ENCODE measurements around the gene OOSP3. TPM values are rescaled to one million over a fixed set of nuclear protein-coding genes. Genes with fewer than 3 reads are reported as not detected.

OOSP3 gene
- total and polyA plus RNA-seq, 2 donors (not counting 1 experiment from before 2014, with no cell fraction given): not detected

DNA sequence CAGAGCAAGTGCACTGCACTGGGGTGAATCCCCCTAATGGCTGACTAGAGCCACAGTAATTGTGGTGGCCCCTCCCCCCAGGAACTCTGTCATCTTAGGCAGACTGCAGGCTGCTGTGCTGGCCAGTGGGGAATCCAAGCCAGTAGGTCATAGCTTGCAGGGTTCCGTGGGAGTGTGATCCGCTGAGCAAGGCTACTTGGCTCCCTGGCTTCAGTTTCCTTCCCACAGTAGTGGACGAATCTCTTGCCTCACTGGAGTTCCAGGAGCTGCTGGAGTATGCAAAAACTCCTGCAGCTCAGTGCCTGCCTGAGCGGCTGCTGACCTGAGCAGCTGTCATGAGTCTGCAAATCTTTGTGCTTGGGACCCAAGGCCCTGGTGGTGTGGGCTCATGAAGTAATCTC lies 13.2 kb downstream of the OOSP3 start:
- CTCF ChIA-PET: no interaction called here
- Mint-ChIP-seq H3K4me1 (no peaks in the 10 kb centered on the region), H3K27ac (no peak overlapping the region), H3K9me3 (ENCODE audit: insufficient read depth) (peaks cover 22% of the 10 kb centered on the region), H3K4me3 (no peak overlapping the region), H3K27me3 (peaks cover 22% of the 10 kb centered on the region)
- DNase-seq (no peak), ATAC-seq (ENCODE audit: low read depth) (no peak)
- WGBS (ENCODE audit: insufficient coverage): 55% methylated on average over 4 of the region's 4 CpGs
- Histone ChIP-seq H3K4me3 (ENCODE audit: control extremely low read depth in 1 of 5, extremely low read depth in 1 of 5, insufficient read depth in 1 of 5, low read depth in 2 of 5, low read length in 4 of 5) (no peak overlapping the region), H3K4me1 (ENCODE audit: control insufficient read depth in 2 of 2, insufficient read depth in 2 of 2, low read length in 2 of 2) (no peaks in the 10 kb centered on the region), H3K27me3 (replicated peaks in 1 of 4; ENCODE audit: control extremely low read depth in 1 of 4, control insufficient read depth in 3 of 4, insufficient read depth in 4 of 4, low read length in 3 of 4) (peaks cover 0 to 3% (median 0%) of the 10 kb centered on the region in 4 experiments), H3K9ac (ENCODE audit: low read length) (no peak overlapping the region), H4K20me1 (ENCODE audit: control insufficient read depth, insufficient read depth, low read length, poor library complexity, severe bottlenecking) (no peaks in the 10 kb centered on the region), H3K4me2 (replicated peaks; ENCODE audit: low read depth, low read length, poor library complexity, severe bottlenecking) (no peak overlapping the region), H3K9me3 (ENCODE audit: control extremely low read depth in 1 of 3, control insufficient read depth in 2 of 3, insufficient read depth in 1 of 3, low read length in 2 of 3) (peaks cover 2 to 12% (median 4%) of the 10 kb centered on the region in 3 donors), H3K79me2 (ENCODE audit: control insufficient read depth, insufficient read depth, low read length) (no peaks in the 10 kb centered on the region), H2AFZ (ENCODE audit: insufficient read depth, low read depth, low read length, poor library complexity, severe bottlenecking) (no peak overlapping the region), H3K36me3 (replicated peaks in 1 of 2; ENCODE audit: control extremely low read depth in 1 of 2, control insufficient read depth in 1 of 2, extremely low read depth in 1 of 2, insufficient read depth in 2 of 2, low read length in 1 of 2) (no peaks in the 10 kb centered on the region), H3K27ac (ENCODE audit: low read length in 2 of 2) (no peak overlapping the region)
- no peak for TF ChIP-seq EZH2 (IDR thresholded peaks at IDR 0.05; ENCODE audit: borderline replicate concordance, insufficient read depth, low read depth, low read length, poor library complexity, severe bottlenecking)
- TF ChIP-seq, protein P1, sequence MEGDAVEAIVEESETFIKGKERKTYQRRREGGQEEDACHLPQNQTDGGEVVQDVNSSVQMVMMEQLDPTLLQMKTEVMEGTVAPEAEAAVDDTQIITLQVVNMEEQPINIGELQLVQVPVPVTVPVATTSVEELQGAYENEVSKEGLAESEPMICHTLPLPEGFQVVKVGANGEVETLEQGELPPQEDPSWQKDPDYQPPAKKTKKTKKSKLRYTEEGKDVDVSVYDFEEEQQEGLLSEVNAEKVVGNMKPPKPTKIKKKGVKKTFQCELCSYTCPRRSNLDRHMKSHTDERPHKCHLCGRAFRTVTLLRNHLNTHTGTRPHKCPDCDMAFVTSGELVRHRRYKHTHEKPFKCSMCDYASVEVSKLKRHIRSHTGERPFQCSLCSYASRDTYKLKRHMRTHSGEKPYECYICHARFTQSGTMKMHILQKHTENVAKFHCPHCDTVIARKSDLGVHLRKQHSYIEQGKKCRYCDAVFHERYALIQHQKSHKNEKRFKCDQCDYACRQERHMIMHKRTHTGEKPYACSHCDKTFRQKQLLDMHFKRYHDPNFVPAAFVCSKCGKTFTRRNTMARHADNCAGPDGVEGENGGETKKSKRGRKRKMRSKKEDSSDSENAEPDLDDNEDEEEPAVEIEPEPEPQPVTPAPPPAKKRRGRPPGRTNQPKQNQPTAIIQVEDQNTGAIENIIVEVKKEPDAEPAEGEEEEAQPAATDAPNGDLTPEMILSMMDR (IDR thresholded peaks at IDR 0.05): no peak
- POLR2A ChIA-PET: no interaction called here
- intact Hi-C loops (cut with micrococcal nuclease): no loop called here

DNA sequence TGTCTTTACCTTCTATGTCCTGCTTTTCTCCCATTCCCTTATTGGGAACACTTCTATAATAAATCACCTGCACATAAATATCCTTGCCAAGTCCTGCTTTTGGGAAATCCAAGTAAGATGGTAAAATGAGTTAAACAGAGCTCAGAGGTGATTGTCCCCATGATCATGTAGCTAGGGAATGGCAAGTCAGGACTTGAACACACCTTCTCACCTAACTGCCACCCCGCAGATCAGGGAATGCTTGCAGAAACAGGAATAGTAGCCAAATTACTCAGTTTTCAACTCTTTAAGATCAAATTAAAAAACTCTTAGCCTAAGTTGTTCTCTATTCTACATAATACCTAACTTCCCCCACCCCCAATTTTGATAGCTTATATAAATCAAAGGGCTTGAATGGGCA lies 16.0 kb downstream of the OOSP3 start:
- 100% methylated on average over 1 of the region's 1 CpG for WGBS (ENCODE audit: insufficient coverage)
- Histone ChIP-seq H3K4me2 (replicated peaks; ENCODE audit: low read depth, low read length, poor library complexity, severe bottlenecking) (no peak overlapping the region), H3K36me3 (replicated peaks in 1 of 2; ENCODE audit: control extremely low read depth in 1 of 2, control insufficient read depth in 1 of 2, extremely low read depth in 1 of 2, insufficient read depth in 2 of 2, low read length in 1 of 2) (no peaks in the 10 kb centered on the region), H2AFZ (ENCODE audit: insufficient read depth, low read depth, low read length, poor library complexity, severe bottlenecking) (no peak overlapping the region), H3K27me3 (replicated peaks in 1 of 4; ENCODE audit: control extremely low read depth in 1 of 4, control insufficient read depth in 3 of 4, insufficient read depth in 4 of 4, low read length in 3 of 4) (peaks cover 0 to 3% (median 0%) of the 10 kb centered on the region in 4 experiments), H3K4me1 (ENCODE audit: control insufficient read depth in 2 of 2, insufficient read depth in 2 of 2, low read length in 2 of 2) (no peaks in the 10 kb centered on the region), H3K9ac (ENCODE audit: low read length) (no peak overlapping the region), H3K4me3 (ENCODE audit: control extremely low read depth in 1 of 5, extremely low read depth in 1 of 5, insufficient read depth in 1 of 5, low read depth in 2 of 5, low read length in 4 of 5) (no peak overlapping the region), H3K27ac (ENCODE audit: low read length in 2 of 2) (no peak overlapping the region), H3K79me2 (ENCODE audit: control insufficient read depth, insufficient read depth, low read length) (no peaks in the 10 kb centered on the region), H3K9me3 (ENCODE audit: control extremely low read depth in 1 of 3, control insufficient read depth in 2 of 3, insufficient read depth in 1 of 3, low read length in 2 of 3) (peaks cover 0 to 15% (median 2%) of the 10 kb centered on the region in 3 donors), H4K20me1 (ENCODE audit: control insufficient read depth, insufficient read depth, low read length, poor library complexity, severe bottlenecking) (no peaks in the 10 kb centered on the region)
- no peaks in the 10 kb centered on the region for H3K4me1 Mint-ChIP-seq
- intact Hi-C loops (cut with micrococcal nuclease): no loop called here
- POLR2A ChIA-PET: no interaction called here
- peaks cover 25% of the 10 kb centered on the region for H3K27me3 Mint-ChIP-seq
- no peak for TF ChIP-seq EZH2 (IDR thresholded peaks at IDR 0.05; ENCODE audit: borderline replicate concordance, insufficient read depth, low read depth, low read length, poor library complexity, severe bottlenecking)
- TF ChIP-seq, protein P1 (IDR thresholded peaks at IDR 0.05): no peak
- CTCF ChIA-PET: no interaction called here
- no peak overlapping the region for H3K27ac Mint-ChIP-seq
- peaks cover 11% of the 10 kb centered on the region for H3K9me3 Mint-ChIP-seq (ENCODE audit: insufficient read depth)
- no peak for DNase-seq
- H3K4me3 Mint-ChIP-seq: no peak overlapping the region
- ATAC-seq (ENCODE audit: low read depth): no peak

Measured in B cell (primary cell).